ENCODE data around the gene ZC3H14. TPM values are rescaled to one million over a fixed set of nuclear protein-coding genes. Genes with fewer than 3 reads are reported as not detected.

The ZC3H14 gene
- total and polyA plus RNA-seq, 2 donors (not counting 1 experiment from before 2014, with no cell fraction given): 31.1 to 47.0 TPM

- no peak for DNase-seq
- ChIA-PET POLR2A (no interaction called here), CTCF (no interaction called here)
- Histone ChIP-seq H2AFZ (ENCODE audit: insufficient read depth, low read depth, low read length, poor library complexity, severe bottlenecking) (no peak overlapping the region), H3K27ac (ENCODE audit: low read length in 2 of 2) (no peak overlapping the region), H4K20me1 (ENCODE audit: control insufficient read depth, insufficient read depth, low read length, poor library complexity, severe bottlenecking) (no peaks in the 10 kb centered on the region), H3K4me2 (replicated peaks; ENCODE audit: low read depth, low read length, poor library complexity, severe bottlenecking) (no peak overlapping the region), H3K27me3 (replicated peaks in 1 of 4; ENCODE audit: control extremely low read depth in 1 of 4, control insufficient read depth in 3 of 4, insufficient read depth in 4 of 4, low read length in 3 of 4) (no peaks in the 10 kb centered on the region), H3K4me3 (ENCODE audit: control extremely low read depth in 1 of 5, extremely low read depth in 1 of 5, insufficient read depth in 1 of 5, low read depth in 2 of 5, low read length in 4 of 5) (no peak overlapping the region), H3K9me3 (ENCODE audit: control extremely low read depth in 1 of 3, control insufficient read depth in 2 of 3, insufficient read depth in 1 of 3, low read length in 2 of 3) (no peaks in the 10 kb centered on the region), H3K79me2 (ENCODE audit: control insufficient read depth, insufficient read depth, low read length) (no peaks in the 10 kb centered on the region), H3K4me1 (ENCODE audit: control insufficient read depth in 2 of 2, insufficient read depth in 2 of 2, low read length in 2 of 2) (peaks cover 9 to 11% of the 10 kb centered on the region in 2 donors), H3K36me3 (replicated peaks in 1 of 2; ENCODE audit: control extremely low read depth in 1 of 2, control insufficient read depth in 1 of 2, extremely low read depth in 1 of 2, insufficient read depth in 2 of 2, low read length in 1 of 2) (peaks cover 17 to 51% of the 10 kb centered on the region in 2 experiments), H3K9ac (ENCODE audit: low read length) (no peak overlapping the region)
- Mint-ChIP-seq H3K4me3 (no peak overlapping the region), H3K9me3 (ENCODE audit: insufficient read depth) (no peaks in the 10 kb centered on the region), H3K27me3 (no peaks in the 10 kb centered on the region), H3K4me1 (peaks cover 16% of the 10 kb centered on the region), H3K27ac (no peak overlapping the region)
- WGBS (ENCODE audit: insufficient coverage): no CpG with 5 or more reads among the region's 1 CpG
- intact Hi-C loops (cut with micrococcal nuclease): no loop called here
- no peak for ATAC-seq (ENCODE audit: low read depth)
- TF ChIP-seq EZH2 (IDR thresholded peaks at IDR 0.05; ENCODE audit: borderline replicate concordance, insufficient read depth, low read depth, low read length, poor library complexity, severe bottlenecking): no peak
Measured at GRCh38 chr14:88611878-88612277, 49.0 kb downstream of the ZC3H14 start.

- Mint-ChIP-seq H3K27me3 (no peaks in the 10 kb centered on the region), H3K4me3 (no peak overlapping the region), H3K4me1 (peaks cover 16% of the 10 kb centered on the region), H3K27ac (no peak overlapping the region), H3K9me3 (ENCODE audit: insufficient read depth) (no peaks in the 10 kb centered on the region)
- CTCF ChIA-PET: no interaction called here
- Histone ChIP-seq H3K27ac (ENCODE audit: low read length in 2 of 2) (no peak overlapping the region), H3K79me2 (ENCODE audit: control insufficient read depth, insufficient read depth, low read length) (no peaks in the 10 kb centered on the region), H3K4me1 (ENCODE audit: control insufficient read depth in 2 of 2, insufficient read depth in 2 of 2, low read length in 2 of 2) (peaks cover 9 to 11% of the 10 kb centered on the region in 2 donors), H3K36me3 (replicated peaks in 1 of 2; ENCODE audit: control extremely low read depth in 1 of 2, control insufficient read depth in 1 of 2, extremely low read depth in 1 of 2, insufficient read depth in 2 of 2, low read length in 1 of 2) (peaks cover 13 to 40% of the 10 kb centered on the region in 2 experiments), H3K9me3 (ENCODE audit: control extremely low read depth in 1 of 3, control insufficient read depth in 2 of 3, insufficient read depth in 1 of 3, low read length in 2 of 3) (no peaks in the 10 kb centered on the region), H3K27me3 (replicated peaks in 1 of 4; ENCODE audit: control extremely low read depth in 1 of 4, control insufficient read depth in 3 of 4, insufficient read depth in 4 of 4, low read length in 3 of 4) (no peaks in the 10 kb centered on the region), H3K4me2 (replicated peaks; ENCODE audit: low read depth, low read length, poor library complexity, severe bottlenecking) (no peak overlapping the region), H2AFZ (ENCODE audit: insufficient read depth, low read depth, low read length, poor library complexity, severe bottlenecking) (no peak overlapping the region), H3K4me3 (ENCODE audit: control extremely low read depth in 1 of 5, extremely low read depth in 1 of 5, insufficient read depth in 1 of 5, low read depth in 2 of 5, low read length in 4 of 5) (no peak overlapping the region), H3K9ac (ENCODE audit: low read length) (no peak overlapping the region), H4K20me1 (ENCODE audit: control insufficient read depth, insufficient read depth, low read length, poor library complexity, severe bottlenecking) (no peaks in the 10 kb centered on the region)
- TF ChIP-seq, protein P1, sequence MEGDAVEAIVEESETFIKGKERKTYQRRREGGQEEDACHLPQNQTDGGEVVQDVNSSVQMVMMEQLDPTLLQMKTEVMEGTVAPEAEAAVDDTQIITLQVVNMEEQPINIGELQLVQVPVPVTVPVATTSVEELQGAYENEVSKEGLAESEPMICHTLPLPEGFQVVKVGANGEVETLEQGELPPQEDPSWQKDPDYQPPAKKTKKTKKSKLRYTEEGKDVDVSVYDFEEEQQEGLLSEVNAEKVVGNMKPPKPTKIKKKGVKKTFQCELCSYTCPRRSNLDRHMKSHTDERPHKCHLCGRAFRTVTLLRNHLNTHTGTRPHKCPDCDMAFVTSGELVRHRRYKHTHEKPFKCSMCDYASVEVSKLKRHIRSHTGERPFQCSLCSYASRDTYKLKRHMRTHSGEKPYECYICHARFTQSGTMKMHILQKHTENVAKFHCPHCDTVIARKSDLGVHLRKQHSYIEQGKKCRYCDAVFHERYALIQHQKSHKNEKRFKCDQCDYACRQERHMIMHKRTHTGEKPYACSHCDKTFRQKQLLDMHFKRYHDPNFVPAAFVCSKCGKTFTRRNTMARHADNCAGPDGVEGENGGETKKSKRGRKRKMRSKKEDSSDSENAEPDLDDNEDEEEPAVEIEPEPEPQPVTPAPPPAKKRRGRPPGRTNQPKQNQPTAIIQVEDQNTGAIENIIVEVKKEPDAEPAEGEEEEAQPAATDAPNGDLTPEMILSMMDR (IDR thresholded peaks at IDR 0.05): no peak
- TF ChIP-seq EZH2 (IDR thresholded peaks at IDR 0.05; ENCODE audit: borderline replicate concordance, insufficient read depth, low read depth, low read length, poor library complexity, severe bottlenecking): no peak
- POLR2A ChIA-PET: no interaction called here
- DNase-seq (no peak), ATAC-seq (ENCODE audit: low read depth) (no peak)
- intact Hi-C loops (cut with micrococcal nuclease): no loop called here
- WGBS (ENCODE audit: insufficient coverage): 60% methylated on average over 1 of the region's 4 CpGs
Measured at GRCh38 chr14:88612981-88613380, 50.1 kb downstream of the ZC3H14 start.
